ENCODE results near the gene CLIP1. TPM values are rescaled to one million over a fixed set of nuclear protein-coding genes. Genes with fewer than 3 reads are reported as not detected.

Gene CLIP1
- total RNA-seq, 1 experiment from 2014 or later, result 62.2 TPM

GRCh38 chr12:122423258-122424165 lies 1.0 kb upstream of the CLIP1 start:
- BruUV-seq (replicated peaks), result TSS peak; percentile 83
- Histone ChIP-seq H3K27me3 (replicated peaks; ENCODE audit: insufficient read depth, low read depth, low read length, poor library complexity) (no peaks in the 10 kb centered on the region), H3K4me1 (ENCODE audit: insufficient read depth, low read length, poor library complexity, severe bottlenecking) (peaks cover 11% of the 10 kb centered on the region), H3K27ac (ENCODE audit: low read depth, low read length, poor library complexity, severe bottlenecking) (peak overlapping the region; percentile 75), H3K4me3 (ENCODE audit: low read depth, low read length, poor library complexity, severe bottlenecking) (peak overlapping the region; percentile 87), H3K9me3 (ENCODE audit: low read depth, low read length, poor library complexity, severe bottlenecking) (no peaks in the 10 kb centered on the region), H3K36me3 (ENCODE audit: insufficient read depth, low read length, poor library complexity, severe bottlenecking) (no peaks in the 10 kb centered on the region)
- TF ChIP-seq EZH2 (IDR thresholded peaks at IDR 0.05; ENCODE audit: borderline replicate concordance, low read depth, low read length, poor library complexity, severe bottlenecking), result no peak
- TF ChIP-seq, protein P1, sequence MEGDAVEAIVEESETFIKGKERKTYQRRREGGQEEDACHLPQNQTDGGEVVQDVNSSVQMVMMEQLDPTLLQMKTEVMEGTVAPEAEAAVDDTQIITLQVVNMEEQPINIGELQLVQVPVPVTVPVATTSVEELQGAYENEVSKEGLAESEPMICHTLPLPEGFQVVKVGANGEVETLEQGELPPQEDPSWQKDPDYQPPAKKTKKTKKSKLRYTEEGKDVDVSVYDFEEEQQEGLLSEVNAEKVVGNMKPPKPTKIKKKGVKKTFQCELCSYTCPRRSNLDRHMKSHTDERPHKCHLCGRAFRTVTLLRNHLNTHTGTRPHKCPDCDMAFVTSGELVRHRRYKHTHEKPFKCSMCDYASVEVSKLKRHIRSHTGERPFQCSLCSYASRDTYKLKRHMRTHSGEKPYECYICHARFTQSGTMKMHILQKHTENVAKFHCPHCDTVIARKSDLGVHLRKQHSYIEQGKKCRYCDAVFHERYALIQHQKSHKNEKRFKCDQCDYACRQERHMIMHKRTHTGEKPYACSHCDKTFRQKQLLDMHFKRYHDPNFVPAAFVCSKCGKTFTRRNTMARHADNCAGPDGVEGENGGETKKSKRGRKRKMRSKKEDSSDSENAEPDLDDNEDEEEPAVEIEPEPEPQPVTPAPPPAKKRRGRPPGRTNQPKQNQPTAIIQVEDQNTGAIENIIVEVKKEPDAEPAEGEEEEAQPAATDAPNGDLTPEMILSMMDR (conservative IDR thresholded peaks at IDR 0.05; ENCODE audit: low read depth, low read length), result no peak
- intact Hi-C loops (cut with micrococcal nuclease; ENCODE audit: unreplicated experiment), result loop anchor here (1.0 kb wide), 1 partner anchor 24 kb away; no protein-coding TSS in a partner anchor
- ChIA-PET CTCF (interaction anchor here (1.0 kb wide), 1 partner anchor 10 kb away, joined by 3 read pairs; no protein-coding TSS in a partner anchor), POLR2A (ENCODE audit: low non-redundant PET) (interaction anchor here (0.5 kb wide), 1 partner anchor 17 kb away, joined by 14 read pairs; no protein-coding TSS in a partner anchor)
- peak; percentile 41 for DNase-seq (ENCODE audit: low spot score)

DNA sequence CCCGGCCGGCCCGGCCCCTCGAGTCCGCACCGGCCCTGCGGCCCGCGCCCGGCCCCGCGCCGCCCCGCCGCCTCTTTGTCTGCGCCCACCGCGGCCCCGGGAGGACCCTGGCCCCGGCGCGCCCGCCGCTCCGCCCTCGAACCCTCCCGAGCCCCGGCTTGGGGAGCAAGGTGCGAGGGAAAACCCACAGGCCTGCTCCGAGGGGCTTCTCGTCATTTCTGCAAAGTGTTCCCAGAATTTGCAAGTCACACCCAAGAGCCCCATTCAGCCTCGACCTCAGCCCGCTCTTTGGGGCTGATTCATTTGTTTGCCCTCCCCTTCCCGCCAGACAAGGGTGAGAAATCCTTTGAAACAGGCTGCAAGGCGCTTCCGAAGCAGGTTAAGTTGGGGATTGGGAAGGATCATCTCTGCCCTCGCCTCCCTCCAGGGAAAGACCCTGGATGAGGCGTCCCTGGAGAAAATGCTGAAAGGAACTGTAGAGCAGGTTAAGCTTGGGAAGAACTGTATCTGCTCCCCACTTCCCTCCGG lies 325 bp upstream of the CLIP1 start:
- intact Hi-C loops (cut with micrococcal nuclease; ENCODE audit: unreplicated experiment), result loop anchor here (1.0 kb wide), 1 partner anchor 23 kb away; no protein-coding TSS in a partner anchor
- TF ChIP-seq EZH2 (IDR thresholded peaks at IDR 0.05; ENCODE audit: borderline replicate concordance, low read depth, low read length, poor library complexity, severe bottlenecking), result no peak
- TF ChIP-seq, protein P1 (conservative IDR thresholded peaks at IDR 0.05; ENCODE audit: low read depth, low read length), result no peak
- ChIA-PET CTCF (interaction anchor here (0.5 to 1.4 kb wide), 4 partner anchors 9 to 62 kb away, joined by 3 to 11 read pairs (median 4); no protein-coding TSS in a partner anchor), POLR2A (ENCODE audit: low non-redundant PET) (no interaction called here)
- peak overlapping the region; percentile 87 for H3K4me3 ChIP-seq (ENCODE audit: low read depth, low read length, poor library complexity, severe bottlenecking)
- H3K36me3 ChIP-seq (ENCODE audit: insufficient read depth, low read length, poor library complexity, severe bottlenecking), result no peaks in the 10 kb centered on the region
- H3K4me1 ChIP-seq (ENCODE audit: insufficient read depth, low read length, poor library complexity, severe bottlenecking), result peaks cover 17% of the 10 kb centered on the region
- peak overlapping the region; percentile 75 for H3K27ac ChIP-seq (ENCODE audit: low read depth, low read length, poor library complexity, severe bottlenecking)
- peak; percentile 60 for DNase-seq (ENCODE audit: low spot score)
- no peaks in the 10 kb centered on the region for H3K27me3 ChIP-seq (replicated peaks; ENCODE audit: insufficient read depth, low read depth, low read length, poor library complexity)
- no peaks in the 10 kb centered on the region for H3K9me3 ChIP-seq (ENCODE audit: low read depth, low read length, poor library complexity, severe bottlenecking)
- BruUV-seq (replicated peaks), result no TSS peak

DNA sequence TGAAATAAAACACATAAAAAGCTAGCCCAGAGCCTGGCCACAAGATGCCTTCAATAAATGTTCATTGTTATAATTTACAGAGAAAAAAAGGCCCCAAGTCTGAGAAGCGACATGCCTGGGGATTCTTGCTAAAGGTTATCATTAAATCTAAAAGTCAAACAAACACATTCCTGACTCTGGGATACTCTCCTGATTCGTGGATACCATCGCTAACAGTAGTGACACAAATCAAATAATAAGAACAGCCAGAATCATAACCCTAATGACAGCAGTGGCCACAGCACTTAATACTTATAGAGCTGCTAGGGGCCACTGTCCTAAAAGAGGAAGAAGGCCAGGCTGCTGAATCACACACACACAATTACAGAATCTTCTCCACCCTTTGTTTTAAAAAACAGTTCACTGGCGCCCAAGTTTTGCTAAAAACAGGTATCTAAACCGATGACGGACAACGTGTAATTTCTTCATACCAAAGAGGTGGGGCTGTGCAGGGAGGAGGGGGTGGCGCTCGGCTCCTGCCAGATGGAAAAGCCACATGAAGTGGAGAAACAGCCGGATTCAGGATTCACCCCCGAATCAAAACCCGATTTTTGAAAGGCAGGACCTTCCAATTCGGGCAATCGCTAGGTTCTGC lies 1.2 kb downstream of the CLIP1 start:
- Histone ChIP-seq H3K36me3 (ENCODE audit: insufficient read depth, low read length, poor library complexity, severe bottlenecking) (no peaks in the 10 kb centered on the region), H3K4me3 (ENCODE audit: low read depth, low read length, poor library complexity, severe bottlenecking) (peak overlapping the region; percentile 87), H3K27ac (ENCODE audit: low read depth, low read length, poor library complexity, severe bottlenecking) (peak overlapping the region; percentile 96), H3K9me3 (ENCODE audit: low read depth, low read length, poor library complexity, severe bottlenecking) (no peaks in the 10 kb centered on the region), H3K27me3 (replicated peaks; ENCODE audit: insufficient read depth, low read depth, low read length, poor library complexity) (no peaks in the 10 kb centered on the region), H3K4me1 (ENCODE audit: insufficient read depth, low read length, poor library complexity, severe bottlenecking) (peaks cover 17% of the 10 kb centered on the region)
- intact Hi-C loops (cut with micrococcal nuclease; ENCODE audit: unreplicated experiment), result no loop called here
- DNase-seq (ENCODE audit: low spot score), result peak; percentile 55
- POLR2A ChIA-PET (ENCODE audit: low non-redundant PET), result no interaction called here
- CTCF ChIA-PET, result interaction anchor here (0.6 to 1.4 kb wide), 4 partner anchors 7 to 50 kb away, joined by 3 to 11 read pairs (median 4); no protein-coding TSS in a partner anchor
- TF ChIP-seq EZH2 (IDR thresholded peaks at IDR 0.05; ENCODE audit: borderline replicate concordance, low read depth, low read length, poor library complexity, severe bottlenecking), result no peak
- TF ChIP-seq, protein P1 (conservative IDR thresholded peaks at IDR 0.05; ENCODE audit: low read depth, low read length), result no peak
- TSS peak; percentile 50 for BruUV-seq (replicated peaks)

Data from A673 (cell line).